ENCODE measurements around the gene CNTN4.

CNTN4 gene

DNA sequence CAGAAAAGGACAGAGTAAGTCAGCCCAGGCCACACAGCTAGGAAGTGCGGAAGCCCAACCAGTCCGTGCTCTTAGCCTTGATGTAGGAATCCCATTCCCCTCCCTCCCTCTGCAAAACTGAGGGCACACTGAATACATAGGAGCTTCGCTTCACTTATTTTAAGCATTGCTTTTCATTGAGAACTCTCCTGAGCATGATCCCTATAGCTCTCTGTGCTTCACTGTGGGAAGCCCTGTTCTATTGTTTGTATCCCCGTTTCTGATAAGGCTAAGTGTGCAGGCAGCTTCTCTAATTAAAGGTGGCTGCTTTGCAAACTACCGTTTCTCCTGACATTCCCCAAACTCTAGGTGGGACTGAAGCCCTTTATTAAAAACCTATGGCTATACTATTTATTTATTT, 981.6 kb downstream of the CNTN4 start:
- Mint-ChIP-seq H3K27ac (no peak overlapping the region), H3K4me1 (ENCODE audit: low read depth) (no peaks in the 10 kb centered on the region), H3K27me3 (no peaks in the 10 kb centered on the region), H3K36me3 (ENCODE audit: low read depth) (no peaks in the 10 kb centered on the region), H3K9me3 (no peaks in the 10 kb centered on the region), H3K4me3 (no peak overlapping the region)
- intact Hi-C loops (cut with micrococcal nuclease) = no loop called here

DNA sequence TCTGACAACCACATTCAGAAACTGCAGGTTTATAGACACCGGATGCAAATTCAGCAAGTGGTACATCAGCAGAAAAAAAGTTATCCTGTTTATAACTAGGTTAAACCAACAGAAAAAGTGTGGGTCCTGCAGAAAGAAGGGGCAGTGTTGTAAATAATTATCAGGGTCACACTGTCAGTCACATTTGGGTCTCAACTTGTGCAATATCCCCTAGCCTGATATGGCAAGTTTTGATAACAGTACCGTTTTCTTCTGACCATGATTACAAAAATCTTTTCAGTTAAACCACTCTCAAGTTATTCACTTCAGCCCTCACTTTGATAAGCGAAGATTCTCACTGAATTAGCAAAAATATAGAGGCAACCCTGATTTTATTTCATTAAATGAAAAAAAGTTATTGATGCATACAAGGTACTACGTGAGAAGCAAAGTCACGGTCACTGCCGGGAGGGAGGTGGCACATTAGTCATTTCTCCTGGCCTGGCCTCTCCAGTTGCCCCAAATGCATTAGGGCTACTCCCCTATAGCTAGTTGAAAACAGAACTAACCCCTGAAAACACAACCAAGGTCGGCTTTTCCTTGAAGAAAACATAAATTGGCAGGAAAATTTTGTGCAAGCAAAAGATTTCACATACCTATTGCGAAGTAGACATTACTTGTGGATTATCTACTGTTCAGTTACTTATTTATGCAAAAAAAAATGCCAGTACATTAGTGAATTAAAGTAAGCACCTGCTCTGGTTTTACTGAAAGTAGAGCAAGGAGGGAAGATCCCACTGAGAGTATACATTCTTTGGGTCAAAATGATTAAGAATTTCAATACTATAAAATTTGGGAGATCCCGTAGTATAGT, 982.9 kb downstream of the CNTN4 start:
- intact Hi-C loops (cut with micrococcal nuclease) = no loop called here
- H3K4me1 Mint-ChIP-seq (ENCODE audit: low read depth) = peaks cover 5% of the 10 kb centered on the region
- no peaks in the 10 kb centered on the region for H3K36me3 Mint-ChIP-seq (ENCODE audit: low read depth)
- no peak overlapping the region for H3K27ac Mint-ChIP-seq
- no peaks in the 10 kb centered on the region for H3K27me3 Mint-ChIP-seq
- no peaks in the 10 kb centered on the region for H3K9me3 Mint-ChIP-seq
- H3K4me3 Mint-ChIP-seq = no peak overlapping the region

DNA sequence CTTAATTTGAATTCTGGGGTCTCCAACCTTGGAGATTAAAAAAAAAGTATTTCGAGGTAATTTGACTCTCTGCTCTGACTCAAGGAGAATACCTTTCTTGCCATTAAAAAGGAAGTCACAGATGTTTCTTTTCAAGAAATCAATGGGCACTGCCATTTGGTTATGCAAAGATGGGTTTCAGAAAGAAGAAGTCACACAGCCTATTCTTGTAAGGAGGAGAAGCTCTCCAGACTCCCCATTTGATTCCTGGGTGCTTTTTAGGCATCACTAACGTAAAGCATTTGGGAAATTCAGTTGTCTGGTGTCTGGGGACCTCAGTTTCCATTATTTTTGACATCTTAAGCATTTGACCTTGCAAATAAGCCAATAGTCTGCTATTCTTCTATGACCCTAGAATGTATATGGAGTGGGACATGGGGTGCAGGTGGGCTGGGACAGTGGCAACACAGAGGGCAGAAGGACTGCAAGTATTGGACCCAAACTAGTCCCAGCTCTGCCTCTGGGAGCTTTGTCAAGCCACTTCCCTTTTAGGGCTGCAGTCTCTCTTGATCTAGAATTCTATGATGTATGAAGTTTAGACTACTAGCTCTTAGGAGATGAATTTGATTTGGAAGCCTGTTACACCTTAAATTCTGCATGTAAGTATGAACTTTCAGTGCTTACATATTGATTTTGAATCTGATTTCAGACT, 983.7 kb downstream of the CNTN4 start:
- Mint-ChIP-seq H3K27me3 (no peaks in the 10 kb centered on the region), H3K4me3 (no peak overlapping the region), H3K27ac (no peak overlapping the region), H3K4me1 (ENCODE audit: low read depth) (peaks cover 5% of the 10 kb centered on the region), H3K9me3 (no peaks in the 10 kb centered on the region), H3K36me3 (ENCODE audit: low read depth) (no peaks in the 10 kb centered on the region)
- intact Hi-C loops (cut with micrococcal nuclease) = no loop called here

DNA sequence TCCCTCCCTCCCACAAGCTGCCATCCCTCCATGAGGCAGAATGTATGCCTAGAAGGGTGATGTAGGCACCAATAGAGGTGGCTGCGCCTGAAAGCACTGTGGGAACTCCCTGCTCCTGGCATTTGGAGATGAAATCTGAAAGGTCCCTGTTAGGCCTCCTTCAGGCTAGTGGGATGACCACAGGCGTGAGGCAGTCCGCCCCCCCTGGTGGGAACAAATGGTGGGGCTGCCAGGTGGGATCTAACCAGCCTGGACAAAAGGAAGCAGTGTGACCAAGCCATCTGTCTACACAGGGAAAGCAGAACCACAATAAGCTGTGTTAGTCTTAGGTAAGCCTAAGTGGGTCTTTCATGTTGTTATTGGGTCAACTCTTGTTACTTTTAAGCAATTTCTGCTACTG, 986.2 kb downstream of the CNTN4 start:
- H3K4me1 Mint-ChIP-seq (ENCODE audit: low read depth) = peaks cover 5% of the 10 kb centered on the region
- H3K36me3 Mint-ChIP-seq (ENCODE audit: low read depth) = no peaks in the 10 kb centered on the region
- H3K27me3 Mint-ChIP-seq = no peaks in the 10 kb centered on the region
- no peak overlapping the region for H3K27ac Mint-ChIP-seq
- intact Hi-C loops (cut with micrococcal nuclease) = no loop called here
- no peaks in the 10 kb centered on the region for H3K9me3 Mint-ChIP-seq
- no peak overlapping the region for H3K4me3 Mint-ChIP-seq

GRCh38 chr3:3085782-3086181, 987.1 kb downstream of the CNTN4 start:
- intact Hi-C loops (cut with micrococcal nuclease) = no loop called here
- Mint-ChIP-seq H3K9me3 (no peaks in the 10 kb centered on the region), H3K4me1 (ENCODE audit: low read depth) (peaks cover 5% of the 10 kb centered on the region), H3K27me3 (no peaks in the 10 kb centered on the region), H3K4me3 (no peak overlapping the region), H3K36me3 (ENCODE audit: low read depth) (no peaks in the 10 kb centered on the region), H3K27ac (no peak overlapping the region)

- Mint-ChIP-seq H3K27me3 (no peaks in the 10 kb centered on the region), H3K9me3 (no peaks in the 10 kb centered on the region), H3K36me3 (ENCODE audit: low read depth) (no peaks in the 10 kb centered on the region), H3K4me1 (ENCODE audit: low read depth) (peaks cover 5% of the 10 kb centered on the region), H3K27ac (no peak overlapping the region), H3K4me3 (no peak overlapping the region)
- intact Hi-C loops (cut with micrococcal nuclease) = no loop called here
Measured at GRCh38 chr3:3086239-3086638, 987.6 kb downstream of the CNTN4 start.

GRCh38 chr3:3087279-3087678, 988.6 kb downstream of the CNTN4 start:
- H3K36me3 Mint-ChIP-seq (ENCODE audit: low read depth) = no peaks in the 10 kb centered on the region
- H3K27me3 Mint-ChIP-seq = no peaks in the 10 kb centered on the region
- no peak overlapping the region for H3K27ac Mint-ChIP-seq
- no peaks in the 10 kb centered on the region for H3K9me3 Mint-ChIP-seq
- no peak overlapping the region for H3K4me3 Mint-ChIP-seq
- intact Hi-C loops (cut with micrococcal nuclease) = no loop called here
- H3K4me1 Mint-ChIP-seq (ENCODE audit: low read depth) = peaks cover 5% of the 10 kb centered on the region

DNA sequence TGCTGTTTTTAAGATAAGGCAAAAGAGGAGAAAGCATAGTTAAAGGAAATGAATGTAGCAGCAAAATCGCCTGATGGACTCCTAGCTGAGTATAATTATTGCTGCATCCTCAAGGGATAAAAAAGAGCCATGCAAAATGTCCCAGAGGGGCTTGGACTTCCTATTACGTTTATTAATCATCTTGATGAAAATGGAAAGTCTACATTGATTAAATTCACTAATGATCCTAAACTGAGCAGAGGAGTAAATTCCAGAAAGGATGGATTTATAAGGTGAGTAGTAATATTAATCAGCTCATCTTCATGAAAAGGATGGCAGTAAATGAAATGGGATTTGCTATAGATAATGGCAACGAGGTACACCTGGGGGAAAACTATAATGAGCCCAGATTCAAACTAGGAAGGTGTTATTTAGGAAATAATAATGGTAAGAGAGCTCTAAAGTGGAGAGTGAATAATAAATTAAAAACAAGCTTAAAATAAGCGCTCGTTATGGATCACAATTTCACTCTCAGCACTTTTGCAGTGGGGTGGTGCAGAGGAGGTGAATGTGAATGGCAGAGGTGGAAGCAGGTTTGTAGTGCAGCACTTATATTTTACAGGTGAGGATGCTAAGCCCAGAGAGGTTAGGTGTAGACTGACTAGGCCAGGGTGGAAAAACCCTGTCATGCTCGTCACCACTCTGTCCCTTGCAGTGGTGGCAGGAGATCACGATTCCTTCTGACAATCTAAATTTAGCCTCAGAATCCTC, 989.2 kb downstream of the CNTN4 start:
- Mint-ChIP-seq H3K9me3 (no peaks in the 10 kb centered on the region), H3K4me3 (no peak overlapping the region), H3K27me3 (no peaks in the 10 kb centered on the region), H3K4me1 (ENCODE audit: low read depth) (peaks cover 5% of the 10 kb centered on the region), H3K27ac (no peak overlapping the region), H3K36me3 (ENCODE audit: low read depth) (no peaks in the 10 kb centered on the region)
- intact Hi-C loops (cut with micrococcal nuclease) = no loop called here

- Mint-ChIP-seq H3K36me3 (ENCODE audit: low read depth) (no peaks in the 10 kb centered on the region), H3K9me3 (no peaks in the 10 kb centered on the region), H3K4me3 (no peak overlapping the region), H3K27ac (no peak overlapping the region), H3K27me3 (no peaks in the 10 kb centered on the region), H3K4me1 (ENCODE audit: low read depth) (peaks cover 5% of the 10 kb centered on the region)
- intact Hi-C loops (cut with micrococcal nuclease) = no loop called here
Measured at GRCh38 chr3:3089017-3089416, 990.4 kb downstream of the CNTN4 start.

DNA sequence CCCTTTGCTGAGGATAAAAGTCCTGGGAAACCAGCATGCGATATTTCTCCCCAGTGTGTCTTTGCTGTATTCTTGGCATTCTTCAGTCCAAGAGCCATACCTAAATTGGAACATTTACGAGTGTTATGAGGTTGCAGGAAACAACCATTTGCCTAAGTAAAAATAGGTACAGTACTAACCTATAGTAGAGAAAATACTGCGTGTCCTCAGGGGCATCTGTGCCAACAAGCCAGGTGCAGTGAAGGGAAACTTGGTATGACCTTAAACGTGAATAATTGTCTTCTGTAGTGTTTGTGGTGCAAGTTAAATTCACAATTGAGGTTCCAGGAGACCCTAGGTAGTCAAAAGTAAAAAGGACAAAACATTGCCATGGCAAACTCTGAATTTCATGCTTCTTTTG, 999.3 kb downstream of the CNTN4 start:
- Mint-ChIP-seq H3K9me3 (no peaks in the 10 kb centered on the region), H3K36me3 (ENCODE audit: low read depth) (no peaks in the 10 kb centered on the region), H3K4me1 (ENCODE audit: low read depth) (no peaks in the 10 kb centered on the region), H3K4me3 (no peak overlapping the region), H3K27ac (no peak overlapping the region), H3K27me3 (no peaks in the 10 kb centered on the region)
- intact Hi-C loops (cut with micrococcal nuclease) = no loop called here

- Mint-ChIP-seq H3K27me3 (no peaks in the 10 kb centered on the region), H3K4me1 (ENCODE audit: low read depth) (no peaks in the 10 kb centered on the region), H3K9me3 (no peaks in the 10 kb centered on the region), H3K4me3 (no peak overlapping the region), H3K36me3 (ENCODE audit: low read depth) (no peaks in the 10 kb centered on the region), H3K27ac (no peak overlapping the region)
- intact Hi-C loops (cut with micrococcal nuclease) = no loop called here
Measured at GRCh38 chr3:3101660-3102458, 1003.2 kb downstream of the CNTN4 start.

DNA sequence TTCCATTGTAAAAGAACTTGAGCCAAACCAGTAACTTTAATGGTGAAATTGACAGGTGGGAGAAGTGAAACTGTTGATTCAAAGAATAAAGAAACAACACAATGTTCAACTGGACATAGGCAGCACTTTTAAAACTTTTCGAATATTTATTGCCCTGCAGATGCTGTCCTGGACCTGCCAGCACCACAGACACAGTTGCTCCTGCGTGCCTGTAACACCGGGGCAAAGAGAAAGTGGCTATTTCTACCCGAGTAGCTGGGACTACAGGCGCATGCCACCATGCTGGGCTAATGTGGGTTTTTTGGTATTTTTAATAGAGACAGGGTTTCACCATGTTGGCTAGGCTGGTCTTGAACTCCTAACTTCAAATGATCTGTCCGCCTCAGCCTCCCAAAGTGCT, 1004.1 kb downstream of the CNTN4 start:
- Mint-ChIP-seq H3K4me1 (ENCODE audit: low read depth) (no peaks in the 10 kb centered on the region), H3K27me3 (no peaks in the 10 kb centered on the region), H3K27ac (no peak overlapping the region), H3K36me3 (ENCODE audit: low read depth) (no peaks in the 10 kb centered on the region), H3K4me3 (no peak overlapping the region), H3K9me3 (no peaks in the 10 kb centered on the region)
- intact Hi-C loops (cut with micrococcal nuclease) = no loop called here

DNA sequence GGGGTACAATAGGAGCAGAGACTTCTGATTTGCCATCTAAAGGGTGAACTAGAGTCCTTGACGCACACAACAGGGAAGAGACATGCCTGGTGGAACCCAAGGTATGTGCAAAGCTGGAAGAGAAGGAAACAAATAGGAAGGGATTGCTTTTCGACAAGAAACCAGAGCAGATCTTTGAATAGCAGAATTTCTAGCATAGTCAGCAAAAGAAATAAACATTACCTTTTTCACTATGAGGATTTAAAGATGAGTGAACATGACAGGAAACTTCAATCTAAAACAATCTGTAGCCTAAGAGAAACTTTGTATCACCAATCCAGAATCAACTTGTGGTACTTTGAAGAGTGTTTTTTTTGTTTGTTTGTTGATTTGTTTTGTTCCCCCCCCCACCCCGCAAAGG, 1006.6 kb downstream of the CNTN4 start:
- Mint-ChIP-seq H3K9me3 (no peaks in the 10 kb centered on the region), H3K27ac (no peak overlapping the region), H3K27me3 (no peaks in the 10 kb centered on the region), H3K4me1 (ENCODE audit: low read depth) (no peaks in the 10 kb centered on the region), H3K36me3 (ENCODE audit: low read depth) (no peaks in the 10 kb centered on the region), H3K4me3 (no peak overlapping the region)
- intact Hi-C loops (cut with micrococcal nuclease) = no loop called here

All from dendritic cell treated with granulocyte-macrophage colony-stimulating factor and Interleukin-4, amounts not matched to agents 40 ng/mL and 50 ng/mL, for 4 days (primary cell).